ENCODE measurements around the gene TRIM26.
"Not testable (repeated sequence)": the region's sequence is repeated elsewhere in the genome, so short reads cannot be mapped to it uniquely, and the experiment has no call there.

Gene TRIM26

GRCh38 chr6:30169658-30170614 lies 43.3 kb downstream of the TRIM26 start:
- Histone ChIP-seq H3K27ac (ENCODE audit: low read depth, low read length) (no peak overlapping the region), H3K9me3 (ENCODE audit: control insufficient read depth, insufficient read depth, low read length) (no peaks in the 10 kb centered on the region), H3K36me3 (ENCODE audit: control insufficient read depth, insufficient read depth, low read length) (no peaks in the 10 kb centered on the region), H3K4me1 (ENCODE audit: control insufficient read depth, insufficient read depth, low read length) (peaks cover 5% of the 10 kb centered on the region; the same call in 1 of the 2 replicates), H3K4me3 (ENCODE audit: low read depth, low read length) (no peak overlapping the region), H3K9ac (ENCODE audit: low read depth, low read length) (no peak overlapping the region), H3K27me3 (ENCODE audit: control insufficient read depth, insufficient read depth, low read length) (peaks cover 57% of the 10 kb centered on the region)

GRCh38 chr6:30168741-30169140 lies 44.5 kb downstream of the TRIM26 start:
- no peaks in the 10 kb centered on the region for H3K36me3 ChIP-seq (ENCODE audit: control insufficient read depth, insufficient read depth, low read length)
- H3K4me1 ChIP-seq (ENCODE audit: control insufficient read depth, insufficient read depth, low read length) = peaks cover 5% of the 10 kb centered on the region; the same call in 1 of the 2 replicates
- no peak overlapping the region for H3K27ac ChIP-seq (ENCODE audit: low read depth, low read length)
- H3K27me3 ChIP-seq (ENCODE audit: control insufficient read depth, insufficient read depth, low read length) = peaks cover 49% of the 10 kb centered on the region
- H3K9ac ChIP-seq (ENCODE audit: low read depth, low read length) = no peak overlapping the region
- no peak overlapping the region for H3K4me3 ChIP-seq (ENCODE audit: low read depth, low read length)
- no peaks in the 10 kb centered on the region for H3K9me3 ChIP-seq (ENCODE audit: control insufficient read depth, insufficient read depth, low read length)

- Histone ChIP-seq H3K9me3 (ENCODE audit: control insufficient read depth, insufficient read depth, low read length) (no peaks in the 10 kb centered on the region), H3K27me3 (ENCODE audit: control insufficient read depth, insufficient read depth, low read length) (peaks cover 33% of the 10 kb centered on the region), H3K27ac (ENCODE audit: low read depth, low read length) (no peak overlapping the region), H3K9ac (ENCODE audit: low read depth, low read length) (no peak overlapping the region), H3K36me3 (ENCODE audit: control insufficient read depth, insufficient read depth, low read length) (no peaks in the 10 kb centered on the region), H3K4me3 (ENCODE audit: low read depth, low read length) (no peak overlapping the region), H3K4me1 (ENCODE audit: control insufficient read depth, insufficient read depth, low read length) (no peaks in the 10 kb centered on the region; the same call in 1 of the 2 replicates)
These were observed 46.1 kb downstream of the TRIM26 start for GRCh38 chr6:30167101-30167500.

GRCh38 chr6:30165238-30165637 lies 48.0 kb downstream of the TRIM26 start:
- H3K4me3 ChIP-seq (ENCODE audit: low read depth, low read length); H3K36me3 ChIP-seq (ENCODE audit: control insufficient read depth, insufficient read depth, low read length); H3K4me1 ChIP-seq (ENCODE audit: control insufficient read depth, insufficient read depth, low read length); H3K9ac ChIP-seq (ENCODE audit: low read depth, low read length); H3K9me3 ChIP-seq (ENCODE audit: control insufficient read depth, insufficient read depth, low read length); H3K27ac ChIP-seq (ENCODE audit: low read depth, low read length): not testable (repeated sequence)
- peaks cover 14% of the 10 kb centered on the region for H3K27me3 ChIP-seq (ENCODE audit: control insufficient read depth, insufficient read depth, low read length)

GRCh38 chr6:30164714-30165113 lies 48.5 kb downstream of the TRIM26 start:
- H3K9ac ChIP-seq (ENCODE audit: low read depth, low read length) = no peak overlapping the region
- H3K27ac ChIP-seq (ENCODE audit: low read depth, low read length) = no peak overlapping the region
- peaks cover 12% of the 10 kb centered on the region; the same call in 1 of the 2 replicates for H3K27me3 ChIP-seq (ENCODE audit: control insufficient read depth, insufficient read depth, low read length)
- H3K36me3 ChIP-seq (ENCODE audit: control insufficient read depth, insufficient read depth, low read length) = no peaks in the 10 kb centered on the region
- no peaks in the 10 kb centered on the region for H3K9me3 ChIP-seq (ENCODE audit: control insufficient read depth, insufficient read depth, low read length)
- no peak overlapping the region for H3K4me3 ChIP-seq (ENCODE audit: low read depth, low read length)
- no peaks in the 10 kb centered on the region for H3K4me1 ChIP-seq (ENCODE audit: control insufficient read depth, insufficient read depth, low read length)

- Histone ChIP-seq H3K36me3 (ENCODE audit: control insufficient read depth, insufficient read depth, low read length) (no peaks in the 10 kb centered on the region), H3K27ac (ENCODE audit: low read depth, low read length) (no peak overlapping the region), H3K27me3 (ENCODE audit: control insufficient read depth, insufficient read depth, low read length) (peaks cover 12% of the 10 kb centered on the region; the same call in 1 of the 2 replicates), H3K4me1 (ENCODE audit: control insufficient read depth, insufficient read depth, low read length) (no peaks in the 10 kb centered on the region), H3K4me3 (ENCODE audit: low read depth, low read length) (no peak overlapping the region), H3K9ac (ENCODE audit: low read depth, low read length) (no peak overlapping the region), H3K9me3 (ENCODE audit: control insufficient read depth, insufficient read depth, low read length) (no peaks in the 10 kb centered on the region)
These were observed 49.1 kb downstream of the TRIM26 start for GRCh38 chr6:30163918-30164654.

GRCh38 chr6:30163090-30163917 lies 49.9 kb downstream of the TRIM26 start, which contains the start of gene TRIM15:
TRIM15 (plus strand) TSS chr6:30163546; CDS start chr6:30163685, 139 bp downstream.
- H3K9me3 ChIP-seq (ENCODE audit: control insufficient read depth, insufficient read depth, low read length) = no peaks in the 10 kb centered on the region
- no peaks in the 10 kb centered on the region for H3K36me3 ChIP-seq (ENCODE audit: control insufficient read depth, insufficient read depth, low read length)
- H3K27me3 ChIP-seq (ENCODE audit: control insufficient read depth, insufficient read depth, low read length) = peaks cover 14% of the 10 kb centered on the region; the same call in 1 of the 2 replicates
- no peaks in the 10 kb centered on the region for H3K4me1 ChIP-seq (ENCODE audit: control insufficient read depth, insufficient read depth, low read length)
- no peak within 1 kb of the TSS for H3K27ac ChIP-seq (ENCODE audit: low read depth, low read length)
- H3K4me3 ChIP-seq (ENCODE audit: low read depth, low read length) = no peak within 1 kb of the TSS
- H3K9ac ChIP-seq (ENCODE audit: low read depth, low read length) = no peak within 1 kb of the TSS

- H3K4me3 ChIP-seq (ENCODE audit: low read depth, low read length) = no peak overlapping the region
- no peak overlapping the region for H3K27ac ChIP-seq (ENCODE audit: low read depth, low read length)
- peaks cover 6% of the 10 kb centered on the region; the same call in 1 of the 2 replicates for H3K27me3 ChIP-seq (ENCODE audit: control insufficient read depth, insufficient read depth, low read length)
- H3K4me1 ChIP-seq (ENCODE audit: control insufficient read depth, insufficient read depth, low read length) = no peaks in the 10 kb centered on the region
- no peak overlapping the region for H3K9ac ChIP-seq (ENCODE audit: low read depth, low read length)
- no peaks in the 10 kb centered on the region for H3K9me3 ChIP-seq (ENCODE audit: control insufficient read depth, insufficient read depth, low read length)
- no peaks in the 10 kb centered on the region for H3K36me3 ChIP-seq (ENCODE audit: control insufficient read depth, insufficient read depth, low read length)
These were observed 50.7 kb downstream of the TRIM26 start for GRCh38 chr6:30162265-30163089.

- Histone ChIP-seq H3K4me1 (ENCODE audit: control insufficient read depth, insufficient read depth, low read length) (no peaks in the 10 kb centered on the region), H3K36me3 (ENCODE audit: control insufficient read depth, insufficient read depth, low read length) (no peaks in the 10 kb centered on the region), H3K9me3 (ENCODE audit: control insufficient read depth, insufficient read depth, low read length) (no peaks in the 10 kb centered on the region), H3K4me3 (ENCODE audit: low read depth, low read length) (no peak within 1 kb of the TSS), H3K27ac (ENCODE audit: low read depth, low read length) (no peak within 1 kb of the TSS), H3K27me3 (ENCODE audit: control insufficient read depth, insufficient read depth, low read length) (peaks cover 5% of the 10 kb centered on the region; the same call in 1 of the 2 replicates), H3K9ac (ENCODE audit: low read depth, low read length) (no peak within 1 kb of the TSS)
These were observed 52.2 kb downstream of the TRIM26 start, which contains the start of gene TRIM10 for GRCh38 chr6:30160785-30161531. TRIM10 (minus strand) TSS chr6:30161211; CDS start chr6:30160858, 353 bp downstream.
